SK-N-SH treated with all-trans-retinoic acid at 6 μM for 48 hours (cell line): ENCODE results near the gene SLC1A5.

Experiments
- ESRRG ChIP-seq: fragments of 250-450 bp; sonication (Bioruptor Pico); IDR thresholded peaks from 2 replicates; pipeline ENCODE4 v1.6.1; 2021; ENCODE audit warnings: mild to moderate bottlenecking
- PPARA ChIP-seq: fragments of 250-450 bp; sonication (Bioruptor Pico); IDR thresholded peaks from 2 replicates; pipeline ENCODE4 v1.5.0; 2020; ENCODE audit warnings: mild to moderate bottlenecking, borderline replicate concordance
- ZFP3 ChIP-seq: fragments of 250-450 bp; sonication (Bioruptor Pico); IDR thresholded peaks from 2 replicates; pipeline ENCODE4 v1.5.0; 2020; ENCODE audit warnings: mild to moderate bottlenecking, moderate library complexity
- ZNF565 ChIP-seq: fragments of 450-650 bp; formaldehyde crosslinking; conservative IDR thresholded peaks from 2 replicates; pipeline ENCODE4 v1.5.0; 2020; ENCODE audit warnings: low read depth, mild to moderate bottlenecking, moderate library complexity
- TF ChIP-seq, protein P1 (sequence below): fragments of 250-450 bp; sonication (Bioruptor Pico); IDR thresholded peaks from 2 replicates; pipeline ENCODE4 v1.8.0; 2020; ENCODE audit warnings: mild to moderate bottlenecking, moderate library complexity, borderline replicate concordance

DNA sequence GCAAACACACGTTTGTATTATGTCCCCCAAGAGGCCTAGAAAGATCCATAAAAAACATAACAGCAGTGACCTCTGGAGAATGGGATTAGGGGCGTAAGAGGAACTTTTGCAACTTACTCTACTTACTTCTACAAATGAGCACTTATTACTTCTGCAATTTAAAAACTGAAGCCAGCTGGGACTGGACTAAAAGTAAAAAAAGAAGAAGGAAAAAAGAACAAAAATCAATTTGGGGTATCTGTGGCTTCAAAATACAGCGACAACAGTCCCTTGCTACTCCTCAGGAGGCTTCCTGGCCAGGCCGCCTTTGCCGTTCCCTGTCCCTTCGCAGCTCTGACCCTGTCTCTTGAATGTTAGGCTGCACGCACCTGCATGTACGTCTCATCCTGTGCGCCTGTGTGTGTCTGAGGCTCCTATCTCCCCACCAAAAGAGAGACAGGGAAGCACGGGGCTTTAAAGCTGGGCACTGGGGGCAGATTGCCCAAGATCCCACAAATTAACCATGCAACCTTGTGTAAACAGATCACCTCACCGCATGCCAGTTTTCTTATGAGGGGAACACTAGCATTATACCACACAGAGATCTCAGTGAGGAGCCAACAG is 54.6 kb downstream of the SLC1A5 start:
- no peak for TF ChIP-seq ZFP3
- TF ChIP-seq, protein P1, sequence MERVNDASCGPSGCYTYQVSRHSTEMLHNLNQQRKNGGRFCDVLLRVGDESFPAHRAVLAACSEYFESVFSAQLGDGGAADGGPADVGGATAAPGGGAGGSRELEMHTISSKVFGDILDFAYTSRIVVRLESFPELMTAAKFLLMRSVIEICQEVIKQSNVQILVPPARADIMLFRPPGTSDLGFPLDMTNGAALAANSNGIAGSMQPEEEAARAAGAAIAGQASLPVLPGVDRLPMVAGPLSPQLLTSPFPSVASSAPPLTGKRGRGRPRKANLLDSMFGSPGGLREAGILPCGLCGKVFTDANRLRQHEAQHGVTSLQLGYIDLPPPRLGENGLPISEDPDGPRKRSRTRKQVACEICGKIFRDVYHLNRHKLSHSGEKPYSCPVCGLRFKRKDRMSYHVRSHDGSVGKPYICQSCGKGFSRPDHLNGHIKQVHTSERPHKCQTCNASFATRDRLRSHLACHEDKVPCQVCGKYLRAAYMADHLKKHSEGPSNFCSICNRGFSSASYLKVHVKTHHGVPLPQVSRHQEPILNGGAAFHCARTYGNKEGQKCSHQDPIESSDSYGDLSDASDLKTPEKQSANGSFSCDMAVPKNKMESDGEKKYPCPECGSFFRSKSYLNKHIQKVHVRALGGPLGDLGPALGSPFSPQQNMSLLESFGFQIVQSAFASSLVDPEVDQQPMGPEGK (CRISPR knock-in tag) = no peak
- no peak for TF ChIP-seq PPARA (CRISPR knock-in tag)
- no peak for TF ChIP-seq ZNF565 (CRISPR knock-in tag)
- TF ChIP-seq ESRRG (CRISPR knock-in tag) = no peak
